HG03558 (cell line): ENCODE results near the gene XK.
"Not testable (repeated sequence)": the region's sequence is repeated elsewhere in the genome, so short reads cannot be mapped to it uniquely, and the experiment has no call there.

Experiments used
- ATAC-seq: cut with Tn5 transposase; IDR thresholded peaks from one replicate; pipeline ENCODE4 v1.9.1; 2021; ENCODE audit warnings: moderate number of reproducible peaks; ENCODE audit not compliant: unreplicated experiment; ENCODE audit errors: extremely low read depth

Gene XK, protein sequence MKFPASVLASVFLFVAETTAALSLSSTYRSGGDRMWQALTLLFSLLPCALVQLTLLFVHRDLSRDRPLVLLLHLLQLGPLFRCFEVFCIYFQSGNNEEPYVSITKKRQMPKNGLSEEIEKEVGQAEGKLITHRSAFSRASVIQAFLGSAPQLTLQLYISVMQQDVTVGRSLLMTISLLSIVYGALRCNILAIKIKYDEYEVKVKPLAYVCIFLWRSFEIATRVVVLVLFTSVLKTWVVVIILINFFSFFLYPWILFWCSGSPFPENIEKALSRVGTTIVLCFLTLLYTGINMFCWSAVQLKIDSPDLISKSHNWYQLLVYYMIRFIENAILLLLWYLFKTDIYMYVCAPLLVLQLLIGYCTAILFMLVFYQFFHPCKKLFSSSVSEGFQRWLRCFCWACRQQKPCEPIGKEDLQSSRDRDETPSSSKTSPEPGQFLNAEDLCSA

DNA sequence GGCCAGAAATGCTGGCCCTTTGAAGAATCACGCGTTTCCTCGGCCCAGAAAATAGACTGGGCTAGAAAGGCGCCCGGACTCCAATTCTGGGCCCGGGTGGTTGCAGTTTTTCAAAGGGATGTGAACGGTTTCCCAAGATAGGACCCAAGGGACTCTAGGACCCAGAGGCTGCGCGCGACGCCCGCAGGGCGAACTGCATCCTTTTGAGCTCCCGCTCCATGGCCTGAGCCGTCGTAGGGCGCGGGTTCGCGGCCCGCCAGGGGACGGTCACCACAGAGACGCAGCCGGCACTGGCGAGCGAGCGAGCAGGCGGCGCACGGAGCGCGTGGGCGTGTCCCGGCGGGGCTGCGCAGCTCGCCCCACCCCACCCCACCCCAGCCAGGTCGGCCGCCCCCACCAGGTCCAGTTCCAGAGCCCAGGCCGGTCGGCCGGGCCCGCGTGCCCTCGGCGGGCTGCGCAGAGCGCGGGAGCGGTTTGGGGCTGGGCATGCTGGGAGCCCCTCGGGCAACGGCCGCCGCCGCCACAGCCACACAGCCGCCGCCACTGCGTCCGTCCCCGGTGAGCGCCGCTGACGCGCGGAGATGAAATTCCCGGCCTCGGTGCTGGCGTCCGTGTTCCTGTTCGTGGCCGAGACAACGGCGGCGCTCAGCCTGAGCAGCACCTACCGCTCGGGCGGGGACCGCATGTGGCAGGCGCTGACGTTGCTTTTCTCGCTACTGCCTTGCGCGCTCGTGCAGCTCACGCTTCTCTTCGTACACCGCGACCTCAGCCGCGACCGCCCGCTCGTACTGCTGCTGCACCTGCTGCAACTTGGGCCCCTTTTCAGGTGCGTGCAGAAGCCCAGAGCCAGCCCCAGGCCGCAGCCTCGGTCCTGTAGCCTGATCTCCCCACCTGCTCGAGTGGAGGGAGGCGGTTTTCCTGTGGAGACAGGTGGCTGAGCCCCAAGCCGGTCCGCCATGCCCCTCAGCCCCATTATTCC is at the start of gene XK:
XK (plus strand) TSS at position 411 of the 979 bp plus-strand sequence; CDS start at position 582, 171 bp downstream.
- no peak for ATAC-seq

DNA sequence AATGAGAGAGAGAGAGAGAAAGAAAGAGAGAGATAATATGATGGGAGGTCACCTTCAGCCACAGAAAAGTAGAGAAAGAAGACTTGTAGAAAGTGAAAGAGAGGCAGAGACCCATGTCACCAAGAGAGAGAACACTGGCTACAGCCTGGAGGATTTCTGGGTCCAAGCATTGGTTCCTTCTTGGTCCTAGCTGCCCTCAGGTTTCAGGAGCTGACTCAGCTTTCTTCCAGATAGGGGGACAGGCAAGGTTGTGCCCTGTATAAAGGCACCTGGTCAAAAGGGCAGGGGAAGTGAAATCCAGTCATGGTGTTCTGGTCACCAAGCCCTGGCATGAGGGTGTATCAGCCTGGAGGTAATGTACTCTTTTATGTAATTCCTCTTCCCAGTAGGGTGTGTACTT is 47.5 kb upstream of the XK start:
- ATAC-seq, result no peak

DNA sequence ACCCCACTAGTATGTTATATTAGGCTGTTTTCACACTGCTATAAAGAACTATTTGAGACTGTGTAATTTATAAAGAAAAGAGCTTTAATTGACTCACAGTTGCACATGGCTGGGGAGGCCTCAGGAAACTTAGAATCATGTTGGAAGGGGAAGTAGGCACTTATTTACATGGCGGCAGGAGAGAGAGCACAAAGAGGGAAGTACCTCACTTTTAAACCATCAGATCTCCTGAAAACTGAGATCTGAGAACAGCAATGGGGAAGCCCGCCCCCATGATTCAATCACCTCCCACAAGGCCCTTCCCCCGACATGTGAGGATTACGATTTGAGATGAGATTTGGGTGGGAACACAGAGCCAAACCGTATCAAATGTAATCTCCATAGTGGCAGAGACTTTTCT is 45.4 kb upstream of the XK start:
- no peak for ATAC-seq

DNA sequence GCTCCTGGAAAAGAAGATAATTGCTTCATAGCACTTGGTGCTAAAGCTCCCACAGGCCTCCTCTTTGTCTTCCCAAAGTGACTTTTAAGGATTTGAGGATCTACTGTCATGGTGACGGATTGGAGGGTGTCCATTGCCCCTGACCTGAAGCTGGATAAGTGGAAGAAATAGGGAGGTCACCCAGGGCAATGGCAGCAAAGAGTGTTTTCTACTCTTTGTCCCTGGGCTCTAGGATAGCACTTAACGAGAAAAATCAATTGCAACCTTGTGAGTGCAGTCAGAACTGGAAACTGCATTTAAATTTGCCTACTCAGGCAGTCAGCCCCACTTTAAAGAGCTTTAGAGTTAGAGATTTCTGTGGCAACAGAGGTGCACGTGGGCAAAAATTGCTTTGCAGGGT is 43.7 kb upstream of the XK start:
- ATAC-seq, result no peak

DNA sequence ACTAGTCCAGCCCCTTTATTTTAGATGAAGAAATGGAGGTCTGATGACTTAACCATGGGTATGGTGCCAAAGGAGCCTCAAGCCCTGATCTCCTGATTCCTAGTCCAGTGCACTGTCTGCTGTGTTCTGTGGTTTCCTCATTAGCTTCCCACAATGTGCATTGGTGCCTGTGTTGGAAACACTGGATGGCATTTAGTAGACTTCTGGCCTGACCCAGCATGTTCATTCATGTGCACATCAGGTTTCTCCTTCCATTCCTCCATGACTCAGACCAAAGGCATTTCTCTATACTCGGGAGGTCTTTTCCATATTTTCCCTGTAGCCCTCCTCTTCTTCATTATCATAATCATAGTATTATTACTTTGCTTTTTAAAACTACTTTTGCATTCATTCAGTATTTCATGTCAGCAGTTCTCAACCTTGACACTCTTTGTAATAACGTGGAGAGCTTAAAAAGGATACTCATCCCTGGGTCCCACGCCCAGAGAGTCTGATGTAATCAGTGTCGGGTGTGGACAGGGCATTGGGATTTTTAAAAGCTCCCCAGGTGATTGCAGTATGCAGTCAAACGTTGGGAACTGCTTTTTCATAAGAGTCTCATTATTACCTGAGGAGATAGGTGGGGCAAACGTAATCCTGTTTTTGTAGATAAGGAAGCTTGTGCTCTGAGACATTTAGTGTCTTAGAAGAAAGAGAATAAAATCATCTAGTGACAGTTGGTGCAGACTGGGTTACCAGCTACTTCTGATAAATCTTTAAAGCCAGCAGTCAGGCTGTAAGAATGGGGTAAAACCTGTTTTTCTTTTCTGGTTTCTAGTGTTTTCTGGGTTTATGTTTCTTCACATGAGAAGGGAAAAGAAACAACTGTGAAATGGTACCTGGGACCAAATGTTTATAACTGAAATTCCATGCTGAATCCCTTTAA is 40.9 kb upstream of the XK start:
- no peak for ATAC-seq

DNA sequence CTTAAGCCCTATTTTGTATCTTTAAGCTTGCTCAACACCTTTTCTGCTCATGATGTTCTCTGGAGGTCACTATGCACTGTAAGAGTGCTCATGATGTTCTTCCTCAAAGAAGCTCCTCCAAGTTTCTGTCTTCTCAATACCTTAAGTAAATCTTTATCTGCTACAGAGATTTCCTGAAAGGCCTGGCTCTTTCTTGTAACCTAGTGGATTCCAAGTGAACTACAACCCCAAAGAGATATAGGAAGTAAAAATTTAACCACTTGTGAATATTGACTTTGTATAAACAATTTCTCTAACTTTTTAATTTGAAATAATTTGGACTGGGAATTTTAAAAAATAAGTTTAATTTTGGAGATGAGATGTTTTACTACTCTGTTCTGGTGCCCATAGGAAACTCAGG is 39.3 kb upstream of the XK start:
- ATAC-seq, result no peak

DNA sequence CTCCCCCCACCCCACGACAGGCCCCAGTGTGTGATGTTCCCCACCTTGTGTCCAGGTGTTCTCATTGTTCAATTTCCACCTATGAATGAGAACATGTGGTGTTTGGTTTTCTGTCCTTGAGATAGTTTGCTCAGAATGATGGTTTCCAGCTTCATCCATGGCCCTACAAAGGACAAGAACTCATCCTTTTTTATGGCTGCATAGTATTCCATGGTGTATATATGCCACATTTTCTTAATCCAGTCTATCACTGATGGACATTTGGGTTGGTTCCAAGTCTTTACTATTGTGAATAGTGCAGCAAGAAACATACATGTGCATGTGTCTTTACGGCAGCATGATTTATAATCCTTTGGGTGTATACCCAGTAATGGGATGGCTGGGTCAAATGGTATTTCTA is 34.7 kb upstream of the XK start:
- not testable (repeated sequence) for ATAC-seq

DNA sequence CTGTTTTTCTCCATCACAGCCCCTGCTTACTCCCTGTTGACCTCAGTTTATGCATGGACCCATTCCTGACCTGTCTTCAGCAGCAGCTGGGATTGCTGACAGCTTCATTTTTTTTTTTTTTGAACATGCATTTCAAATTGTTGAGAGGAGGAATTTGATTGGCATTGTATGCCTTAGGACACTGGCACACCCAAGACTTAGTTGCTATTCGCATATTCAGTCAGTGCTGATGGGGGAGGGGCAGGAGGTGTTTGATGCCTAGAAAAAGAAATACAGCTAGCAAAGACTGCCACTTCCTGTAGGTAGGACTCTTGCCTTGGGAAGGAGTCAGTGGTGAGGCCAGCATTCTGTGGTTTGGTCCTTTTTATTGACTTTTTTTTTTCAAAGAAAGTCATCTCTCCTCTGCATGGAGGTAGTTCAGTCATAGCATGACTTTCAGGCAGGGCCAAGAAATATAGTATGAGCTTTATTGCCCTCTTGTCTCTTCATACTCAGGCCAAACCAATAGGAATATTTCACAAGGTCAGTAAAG is 33.6 kb upstream of the XK start:
- no peak for ATAC-seq

DNA sequence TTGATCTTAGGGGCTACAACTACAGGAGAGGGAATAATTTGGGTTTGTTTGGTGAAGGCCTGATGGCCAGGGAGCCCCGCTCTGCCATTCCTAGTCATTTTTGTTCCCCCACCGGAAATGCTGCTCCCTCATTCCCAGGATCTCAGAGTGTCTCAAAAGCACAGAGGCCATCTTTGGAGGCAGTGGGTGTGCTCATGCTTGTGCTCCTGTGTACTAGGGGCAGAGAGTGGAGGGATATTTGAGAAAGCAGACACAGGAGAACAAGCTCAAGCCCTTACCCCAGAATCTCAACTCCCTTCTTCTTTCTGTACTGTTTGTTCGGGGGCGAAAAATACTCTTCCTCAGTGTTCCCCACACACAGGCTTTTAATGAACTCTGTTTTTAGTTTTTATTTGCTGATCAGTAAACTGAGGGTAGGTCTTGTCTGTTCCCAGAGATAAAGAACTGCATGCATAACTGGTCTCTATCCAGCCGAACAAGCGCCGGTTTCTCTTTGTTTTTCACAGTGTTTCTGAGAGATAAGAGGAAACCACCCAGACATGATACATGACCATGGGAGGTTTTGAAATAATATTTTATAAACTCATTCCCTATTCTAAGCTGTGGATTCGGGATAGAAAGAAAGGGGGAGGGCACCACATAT is 32.9 kb upstream of the XK start:
- no peak for ATAC-seq

DNA sequence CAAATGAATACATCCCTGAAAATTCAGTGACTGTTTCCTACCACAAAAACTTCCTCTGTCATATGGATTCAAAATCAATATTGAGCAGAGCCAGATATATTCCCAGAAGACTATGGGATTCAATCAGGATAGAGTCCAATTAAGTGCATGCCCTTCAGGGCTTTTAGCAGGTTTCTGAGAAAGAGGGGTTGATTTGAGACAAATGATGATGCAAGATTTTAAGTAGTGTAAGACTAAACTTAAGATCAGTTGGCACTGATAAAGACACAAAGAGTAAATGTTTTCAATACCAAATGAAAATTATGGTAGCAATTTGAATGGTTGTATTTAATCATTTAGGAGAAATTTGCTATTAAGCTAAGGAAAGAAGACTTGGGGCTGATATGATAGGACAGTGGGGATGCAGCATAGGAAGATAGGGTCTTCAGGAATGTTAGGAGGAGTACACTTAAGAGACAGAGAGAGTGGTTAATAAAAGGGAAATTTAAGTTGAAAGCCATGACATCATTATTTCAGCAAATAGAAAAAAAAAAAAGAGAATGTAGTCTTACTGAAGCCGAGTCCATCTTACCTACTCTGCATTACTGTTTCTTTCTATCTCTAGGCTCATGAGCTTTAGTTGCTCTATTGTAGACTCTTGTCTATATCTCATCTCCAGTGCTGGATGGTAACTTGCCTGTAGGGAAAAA is 32.0 kb upstream of the XK start:
- no peak for ATAC-seq

DNA sequence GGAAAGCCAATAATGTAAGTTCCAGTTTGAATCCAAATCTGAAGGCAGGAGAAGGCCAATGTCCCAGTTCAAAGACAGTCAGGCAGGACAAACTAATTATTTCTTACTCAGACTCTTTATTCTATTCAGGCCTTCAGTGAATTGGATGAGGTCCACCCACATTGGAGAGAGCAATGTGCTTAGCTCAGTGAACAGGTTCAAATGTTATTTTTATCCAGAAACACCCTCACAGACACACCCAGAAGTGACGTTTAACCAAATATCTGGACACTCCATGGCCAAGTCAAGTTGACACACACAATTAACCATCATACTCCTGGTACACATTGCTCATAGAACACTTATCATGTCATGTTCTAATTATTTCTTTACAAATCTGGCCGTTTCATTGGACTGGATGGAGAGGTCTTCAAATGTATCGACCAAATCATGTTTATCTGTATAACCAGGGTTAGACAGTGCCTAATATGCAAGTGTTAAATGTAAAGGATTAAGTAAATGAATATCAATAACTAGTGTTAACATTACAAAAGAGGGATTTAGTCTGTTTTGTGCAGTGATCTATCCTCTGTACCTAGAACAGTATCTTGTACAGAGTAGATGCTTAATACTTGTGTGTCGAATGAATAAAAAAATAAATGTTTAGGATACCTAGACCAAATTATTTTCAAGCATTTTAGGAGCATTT is 27.1 kb upstream of the XK start:
- no peak for ATAC-seq

DNA sequence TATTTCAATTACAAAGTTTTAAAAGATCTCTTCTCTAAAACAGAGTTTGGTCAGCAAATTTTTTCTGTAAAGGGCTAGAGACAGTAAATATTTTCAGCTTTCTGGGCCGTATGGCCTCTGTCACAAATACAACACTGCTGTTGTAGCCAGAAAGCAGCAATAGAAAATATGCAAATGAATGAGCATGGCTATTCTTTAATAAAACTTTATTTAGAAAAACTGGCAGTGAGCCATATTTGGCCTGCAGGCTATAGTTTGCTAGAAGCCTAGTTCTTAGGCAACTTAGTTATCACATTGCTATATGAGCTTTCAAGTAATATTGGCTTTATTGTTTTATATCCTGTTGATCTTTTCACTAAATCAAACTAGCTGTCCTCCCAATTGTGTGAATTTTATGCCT is 26.5 kb upstream of the XK start:
- ATAC-seq, result no peak

DNA sequence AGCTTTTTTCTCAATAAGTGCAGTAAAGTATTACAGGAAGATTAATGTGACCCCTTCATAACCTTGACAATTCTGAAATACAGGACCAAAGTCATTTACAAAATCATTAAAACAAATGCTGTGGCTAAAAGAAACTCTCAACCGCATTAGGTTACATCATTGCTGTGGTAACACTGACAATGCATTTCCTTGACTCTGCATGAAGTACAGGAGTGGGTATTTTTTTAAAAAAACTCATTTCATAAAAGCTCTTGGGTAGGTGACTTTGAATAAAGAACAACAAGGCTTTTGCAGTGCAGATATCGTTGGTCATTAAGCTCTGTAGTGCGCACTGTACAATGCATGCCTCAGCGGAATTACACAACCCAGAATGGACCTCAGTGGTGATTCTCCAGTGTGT is 23.4 kb upstream of the XK start:
- ATAC-seq, result no peak

DNA sequence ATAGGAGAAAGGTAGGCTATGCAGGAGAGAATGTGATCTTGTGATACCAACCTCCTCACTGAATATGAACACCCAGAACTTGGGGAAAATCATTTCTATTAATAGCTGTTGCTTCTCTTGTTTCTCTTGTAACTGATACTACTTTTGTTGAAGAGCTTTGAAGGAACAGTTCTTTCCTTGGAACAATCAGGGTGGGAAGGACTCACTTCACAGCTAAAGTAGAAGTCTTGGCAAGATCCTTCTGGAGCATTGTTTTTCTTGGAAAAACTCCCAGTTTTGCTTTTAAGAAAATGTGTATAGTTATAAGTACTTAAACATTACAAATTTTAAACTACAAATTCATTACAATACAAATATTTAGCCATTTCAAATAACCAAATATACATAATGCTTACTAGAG is 19.1 kb upstream of the XK start:
- ATAC-seq, result no peak

DNA sequence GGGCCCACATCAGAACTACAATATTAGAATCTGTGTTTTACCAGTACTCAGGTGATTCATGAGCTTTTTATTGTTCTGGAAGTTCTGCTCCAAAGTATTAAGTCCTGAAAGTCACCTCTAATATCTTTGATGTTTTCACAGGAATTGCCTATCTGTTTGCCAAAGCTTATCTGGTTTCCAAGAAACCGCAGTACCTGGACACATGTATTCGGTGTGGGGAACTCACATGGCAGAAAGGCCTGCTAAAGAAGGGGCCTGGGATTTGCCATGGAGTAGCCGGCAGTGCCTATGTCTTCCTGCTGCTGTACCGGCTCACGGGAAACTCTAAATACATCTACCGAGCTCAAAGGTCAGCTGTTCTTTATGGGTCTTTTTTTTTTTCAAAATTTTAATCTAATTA is 18.4 kb upstream of the XK start:
- no peak for ATAC-seq

DNA sequence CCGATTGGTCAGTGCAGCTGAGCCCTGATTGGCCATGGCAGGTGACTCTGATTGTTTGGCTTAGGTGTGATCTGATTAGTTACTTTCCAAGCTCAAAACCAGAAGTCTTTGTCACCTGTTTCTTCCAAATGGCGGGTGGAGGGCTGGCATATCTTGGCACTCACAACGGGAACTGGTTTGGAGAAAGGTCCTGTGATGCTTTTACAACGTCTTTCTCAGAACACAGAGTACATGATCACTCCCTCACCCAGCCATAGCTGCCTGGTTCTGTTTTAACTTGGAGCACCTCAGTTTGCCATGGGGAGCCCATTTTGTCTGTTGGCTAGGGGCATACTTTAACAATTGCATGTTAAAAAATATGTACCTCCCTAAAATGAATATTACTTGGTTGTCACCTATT is 13.0 kb upstream of the XK start:
- ATAC-seq, result no peak

DNA sequence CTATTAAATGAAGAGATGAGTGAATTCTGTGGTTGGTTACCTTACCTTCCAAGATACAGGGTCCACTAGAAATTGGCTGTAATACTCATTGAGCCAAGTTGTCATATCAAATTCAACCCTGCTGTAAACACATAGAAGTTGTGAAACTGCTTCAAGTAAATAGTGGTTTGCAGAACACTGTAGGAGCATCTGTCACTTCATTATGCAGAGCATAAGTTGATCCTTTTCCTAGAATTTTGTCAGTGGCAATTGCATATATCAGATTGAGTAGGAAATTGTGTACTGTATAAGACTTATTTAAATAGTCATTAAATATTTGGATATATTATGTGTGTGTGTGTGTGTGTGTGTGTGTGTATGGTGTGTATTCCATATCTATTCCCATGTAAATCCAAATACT is 8.8 kb upstream of the XK start:
- ATAC-seq, result no peak

DNA sequence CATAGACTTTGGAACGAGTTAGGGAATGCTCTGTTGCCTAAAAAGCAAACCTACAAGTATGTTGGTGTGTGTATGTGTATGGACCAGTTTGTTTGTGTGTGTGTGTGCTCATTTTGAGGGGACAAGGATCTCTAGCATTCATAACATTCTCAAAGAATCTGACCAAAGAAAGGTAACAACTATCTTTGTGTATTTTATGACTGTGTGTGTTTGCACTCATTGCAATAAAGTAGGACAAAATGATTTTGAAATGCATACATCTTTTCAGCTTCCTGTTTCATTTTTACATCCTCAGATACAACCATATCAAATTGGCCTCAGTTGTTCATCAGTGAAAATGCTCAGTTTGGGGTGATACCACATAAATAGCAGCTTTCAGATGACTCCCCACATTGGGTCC is 8.3 kb upstream of the XK start:
- no peak for ATAC-seq
